Suprapubic skin (tissue), 3 donors: Measurements from ENCODE around the gene TUBB3.

ENCODE experiments used
- CTCF ChIP-seq, 2 donors: fragments of 200-600 bp in 1 of 2; fragments of 450-650 bp in 1 of 2; sonication (generic) in 1 of 2; IDR thresholded peaks; one replicate each; pipeline ENCODE4 v1.5.1; 2016 to 2019; ENCODE audit warnings: antibody characterized with exemption in 2 of 2, mild to moderate bottlenecking in 1 of 2, moderate library complexity in 1 of 2
- EP300 ChIP-seq: sonication (generic); formaldehyde crosslinking; IDR thresholded peaks from one replicate; pipeline ENCODE4 v1.6.1; 2017; ENCODE audit warnings: antibody characterized with exemption
- POLR2A ChIP-seq, 2 donors: fragments of 450-650 bp; IDR thresholded peaks; one replicate each; pipeline ENCODE4 v1.6.1; 2017; ENCODE audit warnings: antibody characterized with exemption in 2 of 2, mild to moderate bottlenecking in 2 of 2, moderate library complexity in 2 of 2

GRCh38 chr16:89951509-89951908, 28.4 kb downstream of the TUBB3 start:
- TF ChIP-seq EP300 = no peak
- TF ChIP-seq CTCF (IDR thresholded peaks at IDR 0.05) = no peak
- no peak for TF ChIP-seq POLR2A (IDR thresholded peaks at IDR 0.05)
